Panc1 (cell line): Measurements from ENCODE around the gene CERS1. TPM values are rescaled to one million over a fixed set of nuclear protein-coding genes. Genes with fewer than 3 reads are reported as not detected.

Source experiments
- ATAC-seq: fragments of 200-7000 bp; cut with Tn5 transposase; 2 replicates; pipeline ENCODE4 v1.9.1; 2020; ENCODE audit warnings: mild to moderate bottlenecking, moderate library complexity
- BruUV-seq: library from RNA; stranded (reverse); fragments of 400-500 nt; replicated peaks from 2 replicates; lab custom pipeline; 2021; lab: Mats Ljungman, UMichigan
- CTCF ChIA-PET: fragments of 300-600 bp; sonication (Branson Sonifier 250); formaldehyde crosslinking; loops from one replicate; lab custom pipeline; 2022; ENCODE audit warnings: antibody characterized with exemption; lab: Charles Lee
- POLR2A ChIA-PET: fragments of 300-600 bp; sonication (Branson Sonifier 250); formaldehyde crosslinking; loops from one replicate; lab custom pipeline; 2022; ENCODE audit warnings: antibody characterized with exemption; lab: Charles Lee
- DNase-seq: peaks from one replicate; pipeline ENCODE4 v3.0.0-alpha.2; 2010; ENCODE audit warnings: low read depth, low spot score
- H3K27ac ChIP-seq: 2 replicates; pipeline ENCODE4 v1.5.1; 2011; ENCODE audit warnings: mild to moderate bottlenecking, low read length, inconsistent platforms
- H3K27me3 ChIP-seq: fragments of 200-500 bp; sonication (Bioruptor generic); 2 replicates; pipeline ENCODE4 v1.6.0; 2014; ENCODE audit warnings: low read length, inconsistent platforms; ENCODE audit not compliant: control insufficient read depth, insufficient read depth
- H3K36me3 ChIP-seq: fragments of 200-500 bp; sonication (Bioruptor generic); 2 replicates; pipeline ENCODE4 v1.5.1; 2014; ENCODE audit warnings: inconsistent platforms, mild to moderate bottlenecking, low read length, moderate library complexity; ENCODE audit not compliant: control insufficient read depth, insufficient read depth
- H3K4me1 ChIP-seq: 2 replicates; pipeline ENCODE4 v1.5.1; 2011; ENCODE audit warnings: inconsistent platforms, mild to moderate bottlenecking, low read length, moderate library complexity; ENCODE audit not compliant: control insufficient read depth, insufficient read depth
- H3K4me3 ChIP-seq, 2 experiments: 2 replicates each; pipeline ENCODE4 v1.5.1; 2011 to 2012; ENCODE audit warnings: low read depth in 2 of 2, low read length in 2 of 2, mild to moderate bottlenecking in 2 of 2, inconsistent platforms in 1 of 2, moderate library complexity in 1 of 2
- H3K9me3 ChIP-seq: fragments of 200-500 bp; sonication (Bioruptor generic); 2 replicates; pipeline ENCODE4 v1.5.1; 2014; ENCODE audit warnings: low read depth, mild to moderate bottlenecking, inconsistent platforms, low read length, moderate library complexity; ENCODE audit not compliant: control insufficient read depth, insufficient read depth
- POLR2AphosphoS5 ChIP-seq: IDR thresholded peaks from 2 replicates; pipeline ENCODE4 v1.6.1; 2012; ENCODE audit warnings: mild to moderate bottlenecking, low read depth, low read length, moderate library complexity
- SIN3A ChIP-seq: IDR thresholded peaks from 2 replicates; pipeline ENCODE4 v1.6.1; 2012; ENCODE audit warnings: low read depth, mild to moderate bottlenecking, low read length, moderate library complexity, borderline replicate concordance; ENCODE audit not compliant: insufficient read depth
- TCF7L2 ChIP-seq: IDR thresholded peaks from 2 replicates; pipeline ENCODE4 v1.6.1; 2011; ENCODE audit warnings: mild to moderate bottlenecking, low read depth, low read length, inconsistent platforms
- in situ Hi-C: cut with HindIII; loops from 2 replicates; pipeline ENCODE4 v1.10.0; 2016; ENCODE audit warnings: low sequenced_read_pairs, low pct_unique_long_range_greater_than_20kb
- intact Hi-C: fragments of 100-400 bp; cut with micrococcal nuclease; formaldehyde crosslinking; loops from one replicate; pipeline ENCODE4 v1.10.0; 2022; ENCODE audit not compliant: unreplicated experiment
- total RNA-seq: library from RNA; stranded (reverse); gene quantifications from one replicate; pipeline ENCODE4 v1.2.1, GENCODE V29; 2021; ENCODE audit not compliant: unreplicated experiment
- TF ChIP-seq, protein P1 (sequence below): fragments of 450-650 bp; IDR thresholded peaks from 2 replicates; pipeline ENCODE4 v1.5.1; 2017; ENCODE audit warnings: mild to moderate bottlenecking
- TF ChIP-seq, protein P2 (sequence below), 2 experiments: IDR thresholded peaks; 2 replicates each; pipeline ENCODE4 v1.6.1; 2011 to 2012; ENCODE audit warnings: low read depth in 2 of 2, control low read depth in 1 of 2, low read length in 1 of 2, mild to moderate bottlenecking in 1 of 2, moderate library complexity in 1 of 2; ENCODE audit not compliant: insufficient read depth in 1 of 2

CERS1 gene
- total RNA-seq, 1 experiment from 2014 or later: 4.5 TPM

DNA sequence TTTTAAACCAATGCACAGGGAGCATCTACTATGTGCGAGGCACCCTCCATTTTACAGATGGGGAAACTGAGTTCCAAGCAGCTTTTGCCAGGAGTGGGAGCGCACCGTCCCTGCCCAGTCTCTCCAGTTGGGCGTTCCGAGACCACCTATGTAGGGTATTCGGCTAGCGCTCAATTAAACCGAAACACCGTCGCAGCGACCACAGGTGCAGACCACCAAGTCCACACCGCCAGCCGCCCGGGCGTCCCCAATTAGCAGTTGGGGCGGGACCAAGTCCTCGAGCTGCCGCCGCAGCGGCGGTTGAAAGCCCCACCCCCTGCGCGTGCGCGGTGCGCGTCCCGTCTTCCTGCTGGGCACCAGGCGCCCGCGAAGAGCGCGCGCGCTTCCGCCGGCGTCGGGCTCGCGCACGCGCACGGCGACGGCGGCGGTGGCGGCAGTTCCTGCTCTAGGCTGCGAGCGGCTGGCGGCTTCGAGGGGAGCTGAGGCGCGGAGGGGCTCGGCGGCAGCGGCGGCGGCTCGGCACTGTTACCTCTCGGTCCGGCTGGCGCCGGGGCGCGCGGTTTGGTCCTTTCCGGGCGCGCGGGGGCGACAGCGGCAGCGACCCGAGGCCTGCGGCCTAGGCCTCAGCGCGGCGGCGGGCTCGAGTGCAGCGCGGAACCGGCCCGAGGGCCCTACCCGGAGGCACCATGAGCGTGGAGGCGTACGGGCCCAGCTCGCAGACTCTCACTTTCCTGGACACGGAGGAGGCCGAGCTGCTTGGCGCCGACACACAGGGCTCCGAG is 64.2 kb downstream of the CERS1 start, which contains the start of gene UPF1:
UPF1 (plus strand) TSS at position 436 of the 782 bp plus-strand sequence; CDS start at position 687, 251 bp downstream.
- in situ Hi-C loops: no loop called here
- H3K27me3 ChIP-seq: no peaks in the 10 kb centered on the region
- TF ChIP-seq TCF7L2 (no peak), SIN3A (peak; percentile 83; the same call in 1 of the 2 replicates), POLR2AphosphoS5 (peak; percentile 66)
- BruUV-seq: no TSS peak
- peak within 1 kb of the TSS; percentile 87 for H3K27ac ChIP-seq
- peaks cover 3% of the 10 kb centered on the region; the same call in 1 of the 2 replicates for H3K36me3 ChIP-seq
- no peaks in the 10 kb centered on the region for H3K9me3 ChIP-seq
- ATAC-seq: peak; percentile 92
- H3K4me3 ChIP-seq: peak within 1 kb of the TSS; percentile 76 to 83
- POLR2A ChIA-PET: interaction anchor here (0.7 kb wide), 1 partner anchor 19 kb away, joined by 7 read pairs; no protein-coding TSS in a partner anchor
- H3K4me1 ChIP-seq: peaks cover 6% of the 10 kb centered on the region; the same call in 1 of the 2 replicates
- intact Hi-C loops: no loop called here
- CTCF ChIA-PET: no interaction called here
- peak; percentile 25 for DNase-seq

- H3K36me3 ChIP-seq: peaks cover 3% of the 10 kb centered on the region; the same call in 1 of the 2 replicates
- H3K9me3 ChIP-seq: no peaks in the 10 kb centered on the region
- no peak overlapping the region for H3K4me3 ChIP-seq
- ChIA-PET CTCF (no interaction called here), POLR2A (no interaction called here)
- intact Hi-C loops (no loop called here), in situ Hi-C loops (no loop called here)
- no peaks in the 10 kb centered on the region for H3K27me3 ChIP-seq
- peaks cover 6% of the 10 kb centered on the region; the same call in 1 of the 2 replicates for H3K4me1 ChIP-seq
- no peak overlapping the region for H3K27ac ChIP-seq
- no TSS peak for BruUV-seq
- ATAC-seq (no peak), DNase-seq (no peak)
- no peak for TF ChIP-seq TCF7L2
- TF ChIP-seq, protein P1, sequence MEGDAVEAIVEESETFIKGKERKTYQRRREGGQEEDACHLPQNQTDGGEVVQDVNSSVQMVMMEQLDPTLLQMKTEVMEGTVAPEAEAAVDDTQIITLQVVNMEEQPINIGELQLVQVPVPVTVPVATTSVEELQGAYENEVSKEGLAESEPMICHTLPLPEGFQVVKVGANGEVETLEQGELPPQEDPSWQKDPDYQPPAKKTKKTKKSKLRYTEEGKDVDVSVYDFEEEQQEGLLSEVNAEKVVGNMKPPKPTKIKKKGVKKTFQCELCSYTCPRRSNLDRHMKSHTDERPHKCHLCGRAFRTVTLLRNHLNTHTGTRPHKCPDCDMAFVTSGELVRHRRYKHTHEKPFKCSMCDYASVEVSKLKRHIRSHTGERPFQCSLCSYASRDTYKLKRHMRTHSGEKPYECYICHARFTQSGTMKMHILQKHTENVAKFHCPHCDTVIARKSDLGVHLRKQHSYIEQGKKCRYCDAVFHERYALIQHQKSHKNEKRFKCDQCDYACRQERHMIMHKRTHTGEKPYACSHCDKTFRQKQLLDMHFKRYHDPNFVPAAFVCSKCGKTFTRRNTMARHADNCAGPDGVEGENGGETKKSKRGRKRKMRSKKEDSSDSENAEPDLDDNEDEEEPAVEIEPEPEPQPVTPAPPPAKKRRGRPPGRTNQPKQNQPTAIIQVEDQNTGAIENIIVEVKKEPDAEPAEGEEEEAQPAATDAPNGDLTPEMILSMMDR: no peak
- TF ChIP-seq POLR2AphosphoS5: no peak
- no peak for TF ChIP-seq SIN3A
- TF ChIP-seq, protein P2, sequence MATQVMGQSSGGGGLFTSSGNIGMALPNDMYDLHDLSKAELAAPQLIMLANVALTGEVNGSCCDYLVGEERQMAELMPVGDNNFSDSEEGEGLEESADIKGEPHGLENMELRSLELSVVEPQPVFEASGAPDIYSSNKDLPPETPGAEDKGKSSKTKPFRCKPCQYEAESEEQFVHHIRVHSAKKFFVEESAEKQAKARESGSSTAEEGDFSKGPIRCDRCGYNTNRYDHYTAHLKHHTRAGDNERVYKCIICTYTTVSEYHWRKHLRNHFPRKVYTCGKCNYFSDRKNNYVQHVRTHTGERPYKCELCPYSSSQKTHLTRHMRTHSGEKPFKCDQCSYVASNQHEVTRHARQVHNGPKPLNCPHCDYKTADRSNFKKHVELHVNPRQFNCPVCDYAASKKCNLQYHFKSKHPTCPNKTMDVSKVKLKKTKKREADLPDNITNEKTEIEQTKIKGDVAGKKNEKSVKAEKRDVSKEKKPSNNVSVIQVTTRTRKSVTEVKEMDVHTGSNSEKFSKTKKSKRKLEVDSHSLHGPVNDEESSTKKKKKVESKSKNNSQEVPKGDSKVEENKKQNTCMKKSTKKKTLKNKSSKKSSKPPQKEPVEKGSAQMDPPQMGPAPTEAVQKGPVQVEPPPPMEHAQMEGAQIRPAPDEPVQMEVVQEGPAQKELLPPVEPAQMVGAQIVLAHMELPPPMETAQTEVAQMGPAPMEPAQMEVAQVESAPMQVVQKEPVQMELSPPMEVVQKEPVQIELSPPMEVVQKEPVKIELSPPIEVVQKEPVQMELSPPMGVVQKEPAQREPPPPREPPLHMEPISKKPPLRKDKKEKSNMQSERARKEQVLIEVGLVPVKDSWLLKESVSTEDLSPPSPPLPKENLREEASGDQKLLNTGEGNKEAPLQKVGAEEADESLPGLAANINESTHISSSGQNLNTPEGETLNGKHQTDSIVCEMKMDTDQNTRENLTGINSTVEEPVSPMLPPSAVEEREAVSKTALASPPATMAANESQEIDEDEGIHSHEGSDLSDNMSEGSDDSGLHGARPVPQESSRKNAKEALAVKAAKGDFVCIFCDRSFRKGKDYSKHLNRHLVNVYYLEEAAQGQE (IDR thresholded peaks at IDR 0.05; ENCODE audit: insufficient read depth in 1 of 2, low read depth in 2 of 2, low read length in 1 of 2): no peak
Measured at GRCh38 chr19:18830488-18830887, 65.5 kb downstream of the CERS1 start.

DNA sequence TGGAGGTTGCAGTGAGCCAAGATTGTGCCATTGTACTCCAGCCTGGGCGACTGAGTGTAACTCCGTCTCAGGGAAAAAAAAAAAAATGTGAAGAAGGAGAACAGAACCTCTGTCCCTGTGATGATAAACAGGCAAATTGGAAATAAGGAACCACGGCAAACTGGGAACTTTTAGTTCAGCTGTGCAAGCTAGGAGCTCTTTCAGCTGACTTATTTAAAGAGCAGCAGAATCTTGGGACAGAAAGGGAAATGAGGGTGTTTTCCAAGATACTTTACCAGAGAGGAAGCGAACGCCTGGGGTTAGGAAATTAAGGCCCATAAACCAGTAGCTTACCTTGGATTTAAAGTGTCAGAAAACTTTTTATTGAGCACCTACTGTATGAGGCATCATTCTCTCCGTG is 67.2 kb downstream of the CERS1 start:
- in situ Hi-C loops (no loop called here), intact Hi-C loops (no loop called here)
- ATAC-seq (no peak), DNase-seq (no peak)
- no TSS peak for BruUV-seq
- POLR2A ChIA-PET: no interaction called here
- peaks cover 3% of the 10 kb centered on the region; the same call in 1 of the 2 replicates for H3K36me3 ChIP-seq
- H3K27me3 ChIP-seq: no peaks in the 10 kb centered on the region
- no peak overlapping the region for H3K27ac ChIP-seq
- H3K4me1 ChIP-seq: no peaks in the 10 kb centered on the region
- TF ChIP-seq POLR2AphosphoS5 (no peak), SIN3A (no peak), TCF7L2 (no peak)
- TF ChIP-seq, protein P2 (IDR thresholded peaks at IDR 0.05; ENCODE audit: insufficient read depth in 1 of 2, low read depth in 2 of 2, low read length in 1 of 2): no peak
- TF ChIP-seq, protein P1: no peak
- H3K4me3 ChIP-seq: no peak overlapping the region
- no peaks in the 10 kb centered on the region for H3K9me3 ChIP-seq
- CTCF ChIA-PET: interaction anchor here (0.6 kb wide), 1 partner anchor 27 kb away, joined by 3 read pairs; no protein-coding TSS in a partner anchor
